Measurements from ENCODE around the gene PPFIA3. TPM values are rescaled to one million over a fixed set of nuclear protein-coding genes. Genes with fewer than 3 reads are reported as not detected.
"Not testable (repeated sequence)": the region's sequence is repeated elsewhere in the genome, so short reads cannot be mapped to it uniquely, and the experiment has no call there.

The PPFIA3 gene
- total RNA-seq, 1 donor from 2014 or later, result 17.8 TPM

DNA sequence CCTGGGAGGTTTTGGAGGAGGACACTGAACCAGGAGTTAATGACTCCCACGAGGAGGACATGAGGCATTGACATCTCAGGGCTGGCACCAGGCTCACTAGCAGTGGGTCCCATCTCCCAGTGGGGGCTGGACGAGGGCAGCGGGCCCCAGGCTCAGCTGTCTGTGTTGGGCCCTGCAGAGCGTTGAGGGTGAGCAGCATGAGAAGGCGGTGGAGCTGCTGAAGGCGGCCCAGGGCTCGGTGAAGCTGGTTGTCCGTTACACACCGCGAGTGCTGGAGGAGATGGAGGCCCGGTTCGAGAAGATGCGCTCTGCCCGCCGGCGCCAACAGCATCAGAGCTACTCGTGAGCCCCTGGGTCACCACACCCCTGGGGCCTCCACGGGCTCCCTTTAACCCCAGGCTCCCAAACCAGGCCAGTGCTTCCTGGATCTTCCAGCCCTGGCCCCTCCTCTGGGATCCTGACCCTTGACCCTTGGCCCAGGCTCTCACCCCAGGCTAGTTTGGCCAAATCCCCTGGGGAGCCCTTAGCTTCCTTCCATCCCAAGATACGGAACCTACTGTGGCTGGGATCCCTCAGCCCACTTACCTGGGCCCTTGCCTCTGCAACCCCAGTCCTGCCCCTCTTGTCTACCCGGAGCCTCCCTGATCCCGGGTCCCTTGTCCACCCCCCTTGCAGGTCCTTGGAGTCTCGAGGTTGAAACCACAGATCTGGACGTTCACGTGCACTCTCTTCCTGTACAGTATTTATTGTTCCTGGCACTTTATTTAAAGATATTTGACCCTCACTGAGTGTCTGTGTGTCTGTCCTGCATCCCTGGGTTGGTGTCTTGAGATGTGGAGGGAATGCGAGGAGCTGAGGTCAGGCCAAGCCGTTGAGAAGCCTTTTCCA is 1.4 kb upstream of the PPFIA3 start:
- no peaks in the 10 kb centered on the region for H3K9me3 Mint-ChIP-seq
- peaks cover 26% of the 10 kb centered on the region for H3K4me1 Mint-ChIP-seq (ENCODE audit: unreplicated experiment)
- no peak for DNase-seq (ENCODE audit: extremely low spot score, unreplicated experiment)
- TF ChIP-seq, protein P1, sequence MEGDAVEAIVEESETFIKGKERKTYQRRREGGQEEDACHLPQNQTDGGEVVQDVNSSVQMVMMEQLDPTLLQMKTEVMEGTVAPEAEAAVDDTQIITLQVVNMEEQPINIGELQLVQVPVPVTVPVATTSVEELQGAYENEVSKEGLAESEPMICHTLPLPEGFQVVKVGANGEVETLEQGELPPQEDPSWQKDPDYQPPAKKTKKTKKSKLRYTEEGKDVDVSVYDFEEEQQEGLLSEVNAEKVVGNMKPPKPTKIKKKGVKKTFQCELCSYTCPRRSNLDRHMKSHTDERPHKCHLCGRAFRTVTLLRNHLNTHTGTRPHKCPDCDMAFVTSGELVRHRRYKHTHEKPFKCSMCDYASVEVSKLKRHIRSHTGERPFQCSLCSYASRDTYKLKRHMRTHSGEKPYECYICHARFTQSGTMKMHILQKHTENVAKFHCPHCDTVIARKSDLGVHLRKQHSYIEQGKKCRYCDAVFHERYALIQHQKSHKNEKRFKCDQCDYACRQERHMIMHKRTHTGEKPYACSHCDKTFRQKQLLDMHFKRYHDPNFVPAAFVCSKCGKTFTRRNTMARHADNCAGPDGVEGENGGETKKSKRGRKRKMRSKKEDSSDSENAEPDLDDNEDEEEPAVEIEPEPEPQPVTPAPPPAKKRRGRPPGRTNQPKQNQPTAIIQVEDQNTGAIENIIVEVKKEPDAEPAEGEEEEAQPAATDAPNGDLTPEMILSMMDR (conservative IDR thresholded peaks at IDR 0.05), result no peak
- H3K4me3 Mint-ChIP-seq, result peak overlapping the region; percentile 85
- H3K27me3 Mint-ChIP-seq, result peaks cover 17% of the 10 kb centered on the region
- peak overlapping the region; percentile 86 for H3K27ac Mint-ChIP-seq
- no peaks in the 10 kb centered on the region for H3K36me3 Mint-ChIP-seq

DNA sequence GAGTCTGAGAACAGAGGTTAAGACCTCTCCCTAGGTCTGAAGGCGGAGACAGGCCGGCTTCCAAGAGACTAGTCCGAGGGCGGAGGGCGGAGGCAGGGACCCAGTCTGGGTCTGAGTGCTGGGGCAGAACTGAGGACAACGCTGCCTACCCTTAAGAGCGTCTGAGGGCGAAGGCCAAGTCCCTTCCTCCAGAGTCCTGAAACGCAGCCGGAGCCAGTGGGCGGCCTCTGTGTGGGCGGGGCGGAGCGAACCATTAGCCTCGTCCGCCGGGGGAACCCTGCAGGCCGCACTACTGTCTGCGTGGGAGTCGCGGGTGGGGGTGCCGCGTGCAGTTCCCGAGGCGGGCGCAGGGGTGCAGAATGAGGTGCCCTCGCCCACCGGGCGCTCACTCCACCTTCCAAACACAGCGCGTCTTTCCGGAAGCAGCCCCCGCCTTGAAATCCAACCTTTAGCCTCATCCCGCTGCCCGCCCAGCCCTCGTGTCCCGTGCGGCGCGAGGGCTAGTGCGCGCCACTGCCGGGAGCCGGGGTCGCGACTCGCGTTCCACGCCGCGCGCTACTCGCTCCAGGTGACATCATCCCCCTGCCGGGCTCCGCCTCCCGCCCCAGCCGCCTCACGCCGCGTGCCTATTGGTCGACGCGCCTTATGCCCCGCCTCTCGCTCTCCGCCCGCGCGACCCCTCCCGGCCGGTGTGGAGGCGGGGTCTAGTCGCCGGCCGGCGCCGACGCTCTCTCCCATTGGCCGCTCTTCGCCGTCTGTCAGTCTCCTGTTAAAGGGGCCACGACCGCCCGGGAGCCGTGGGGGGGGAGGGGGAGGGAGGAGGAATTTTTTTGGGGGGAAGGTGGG is 556 bp upstream of the PPFIA3 start, which contains the start of gene C19orf73:
C19orf73 (minus strand) TSS at position 579 of the 846 bp plus-strand sequence; CDS start at position 458, 121 bp downstream.
- H3K27me3 Mint-ChIP-seq, result peaks cover 21% of the 10 kb centered on the region
- peak within 1 kb of the TSS; percentile 87 for H3K4me3 Mint-ChIP-seq
- DNase-seq (ENCODE audit: extremely low spot score, unreplicated experiment), result peak; percentile 97
- H3K4me1 Mint-ChIP-seq (ENCODE audit: unreplicated experiment), result peaks cover 23% of the 10 kb centered on the region
- H3K9me3 Mint-ChIP-seq, result no peaks in the 10 kb centered on the region
- TF ChIP-seq, protein P1 (conservative IDR thresholded peaks at IDR 0.05), result peak; percentile 38
- peak within 1 kb of the TSS; percentile 86 for H3K27ac Mint-ChIP-seq
- H3K36me3 Mint-ChIP-seq, result no peaks in the 10 kb centered on the region

DNA sequence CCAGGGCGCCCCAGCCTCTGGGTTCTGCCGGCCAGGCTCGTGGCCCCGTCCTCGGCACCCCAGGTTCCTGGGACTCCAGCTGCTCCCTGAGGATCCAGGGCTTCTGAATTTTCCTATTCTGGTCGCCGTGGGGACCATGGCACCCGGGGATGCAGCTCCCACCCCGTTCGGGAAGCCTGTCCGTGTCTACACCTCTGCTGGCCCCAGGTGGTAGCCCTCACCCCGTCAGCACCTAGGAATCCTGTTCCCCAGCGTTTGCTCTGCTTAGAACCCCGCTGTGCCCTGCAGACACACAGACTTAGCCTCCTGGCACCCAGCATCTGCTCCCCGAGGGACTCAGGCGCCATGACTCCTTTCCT is 960 bp downstream of the PPFIA3 start:
- peaks cover 17% of the 10 kb centered on the region for H3K4me1 Mint-ChIP-seq (ENCODE audit: unreplicated experiment)
- no peaks in the 10 kb centered on the region for H3K36me3 Mint-ChIP-seq
- no peaks in the 10 kb centered on the region for H3K9me3 Mint-ChIP-seq
- H3K27me3 Mint-ChIP-seq, result peaks cover 27% of the 10 kb centered on the region
- TF ChIP-seq, protein P1 (conservative IDR thresholded peaks at IDR 0.05), result no peak
- H3K27ac Mint-ChIP-seq, result peak overlapping the region; percentile 70
- DNase-seq (ENCODE audit: extremely low spot score, unreplicated experiment), result no peak
- peak overlapping the region; percentile 84 for H3K4me3 Mint-ChIP-seq

DNA sequence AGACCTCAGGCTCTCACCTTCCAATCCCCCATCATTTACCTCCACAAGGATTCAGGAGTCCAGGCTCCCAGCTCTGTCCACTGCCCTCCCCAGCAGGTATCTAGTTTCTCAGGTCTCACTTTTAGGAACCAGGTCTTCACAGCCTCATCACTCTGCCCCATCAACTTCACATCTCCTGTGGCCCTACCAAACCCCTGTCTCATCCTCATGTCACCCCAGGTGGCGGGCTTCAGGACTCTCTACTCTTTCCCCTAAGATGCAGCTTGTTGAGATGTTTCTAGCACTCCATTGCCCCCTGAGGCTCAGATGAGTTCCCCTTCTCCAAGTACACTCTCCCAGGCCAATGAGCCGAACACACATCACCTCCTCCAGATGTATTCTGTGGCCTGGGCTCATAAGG is 1.5 kb downstream of the PPFIA3 start:
- TF ChIP-seq, protein P1 (conservative IDR thresholded peaks at IDR 0.05), result no peak
- Mint-ChIP-seq H3K36me3 (no peaks in the 10 kb centered on the region), H3K27me3 (peaks cover 27% of the 10 kb centered on the region), H3K27ac (peak overlapping the region; percentile 70), H3K9me3 (no peaks in the 10 kb centered on the region), H3K4me1 (ENCODE audit: unreplicated experiment) (peaks cover 15% of the 10 kb centered on the region), H3K4me3 (peak overlapping the region; percentile 84)
- DNase-seq (ENCODE audit: extremely low spot score, unreplicated experiment), result no peak

DNA sequence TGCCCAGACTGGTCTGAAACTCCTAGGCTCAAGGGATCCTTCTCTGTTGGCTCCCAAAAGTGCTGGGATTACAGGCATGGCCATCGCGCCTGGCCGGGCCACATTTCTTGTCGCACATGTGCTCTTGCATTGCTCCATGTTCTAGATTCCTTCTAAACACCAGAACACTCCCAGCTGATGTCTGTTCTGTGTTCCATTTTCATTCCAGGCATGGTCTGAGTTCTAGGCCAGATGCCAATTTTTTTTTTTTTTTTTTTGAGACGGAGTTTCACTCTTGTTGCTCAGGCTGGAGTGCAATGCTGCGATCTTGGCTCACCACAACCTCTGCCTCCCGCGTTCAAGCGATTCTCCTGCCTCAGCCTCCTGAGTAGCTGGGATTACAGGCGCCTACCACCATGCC is 2.5 kb downstream of the PPFIA3 start:
- not testable (repeated sequence) for H3K9me3 Mint-ChIP-seq; H3K27ac Mint-ChIP-seq; DNase-seq (ENCODE audit: extremely low spot score, unreplicated experiment); H3K4me3 Mint-ChIP-seq; H3K36me3 Mint-ChIP-seq
- peaks cover 15% of the 10 kb centered on the region for H3K4me1 Mint-ChIP-seq (ENCODE audit: unreplicated experiment)
- peaks cover 27% of the 10 kb centered on the region for H3K27me3 Mint-ChIP-seq

DNA sequence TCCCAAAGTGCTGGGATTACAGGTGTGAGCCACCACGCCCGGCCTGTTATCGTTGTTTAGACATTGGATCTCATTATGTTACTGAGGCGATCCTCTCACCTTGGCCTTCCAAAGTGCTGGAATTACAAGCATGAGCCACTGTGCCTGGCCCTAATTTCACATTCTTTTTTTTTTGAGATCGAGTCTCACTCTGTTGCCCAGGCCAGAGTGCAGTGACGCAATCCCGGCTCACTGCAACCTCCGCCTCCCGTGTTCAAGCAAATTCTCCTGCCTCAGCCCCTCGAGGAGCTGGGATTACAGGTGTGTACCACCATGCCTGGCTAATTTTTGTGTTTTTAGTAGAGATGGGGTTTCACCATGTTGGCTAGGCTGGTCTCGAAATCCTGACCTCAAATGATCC is 3.9 kb downstream of the PPFIA3 start:
- H3K4me1 Mint-ChIP-seq (ENCODE audit: unreplicated experiment), result peaks cover 11% of the 10 kb centered on the region
- H3K36me3 Mint-ChIP-seq; H3K9me3 Mint-ChIP-seq; H3K27ac Mint-ChIP-seq; DNase-seq (ENCODE audit: extremely low spot score, unreplicated experiment): not testable (repeated sequence)
- peak overlapping the region; percentile 25 for H3K4me3 Mint-ChIP-seq
- peaks cover 27% of the 10 kb centered on the region for H3K27me3 Mint-ChIP-seq

Data from type B pancreatic cell (in vitro differentiated cells).